Endothelial cell of umbilical vein (primary cell): ENCODE measurements around the gene C3orf38. TPM values are rescaled to one million over a fixed set of nuclear protein-coding genes. Genes with fewer than 3 reads are reported as not detected.

Experiments used
- BruUV-seq: library from RNA; stranded (reverse); fragments of 400-500 nt; replicated peaks from 2 replicates; lab custom pipeline; 2021; lab: Mats Ljungman, UMichigan
- CTCF ChIA-PET: fragments of 300-600, 350-600 bp; sonication (Branson Sonifier 250); formaldehyde crosslinking; loops from one replicate; lab custom pipeline; 2021; ENCODE audit warnings: antibody characterized with exemption, inconsistent platforms; lab: Charles Lee
- POLR2A ChIA-PET: fragments of 300-600, 350-600 bp; sonication (Branson Sonifier 250); formaldehyde crosslinking; loops from one replicate; lab custom pipeline; 2021; ENCODE audit warnings: antibody characterized with exemption, inconsistent platforms; lab: Charles Lee
- DNase-seq: peaks from one replicate; pipeline ENCODE4 v3.0.0-alpha.2; 2011; ENCODE audit warnings: low read depth, low spot score
- FAIRE-seq: peaks from 2 replicates; lab custom pipeline; 2011; peaks lifted over from hg19 to GRCh38; lab: Jason Lieb, UNC
- H2AFZ ChIP-seq: 2 replicates; pipeline ENCODE4 v1.6.0; 2012; ENCODE audit warnings: low read depth, low read length, control low read depth, inconsistent platforms
- H3K27ac ChIP-seq: 2 replicates; pipeline ENCODE4 v1.5.1; 2011; ENCODE audit warnings: low read depth, mild to moderate bottlenecking, control low read depth, low read length, moderate library complexity; ENCODE audit not compliant: insufficient read depth
- H3K27me3 ChIP-seq, 2 experiments: 2 replicates each; pipeline versions ENCODE4 v1.6.0 to v1.6.1; 2011; ENCODE audit warnings: low read length in 2 of 2, mixed read lengths in 1 of 2; ENCODE audit not compliant: control insufficient read depth in 2 of 2, insufficient read depth in 2 of 2
- H3K36me3 ChIP-seq, 2 experiments: 2 replicates in 1 of 2; 3 replicates in 1 of 2; pipeline ENCODE4 v1.5.1; 2011; ENCODE audit warnings: low read length in 2 of 2, mild to moderate bottlenecking in 1 of 2, moderate library complexity in 1 of 2; ENCODE audit not compliant: control insufficient read depth in 2 of 2, insufficient read depth in 2 of 2; ENCODE audit errors: extremely low read depth in 1 of 2
- H3K4me1 ChIP-seq: 3 replicates; pipeline ENCODE4 v1.5.1; 2011; ENCODE audit warnings: mild to moderate bottlenecking, low read length; ENCODE audit not compliant: control insufficient read depth, insufficient read depth; ENCODE audit errors: extremely low read depth
- H3K4me2 ChIP-seq: 2 replicates; pipeline ENCODE4 v1.6.1; 2011; ENCODE audit warnings: low read length, control low read depth, mixed read lengths; ENCODE audit not compliant: insufficient read depth
- H3K4me3 ChIP-seq, 3 experiments: fragments of 200-600 bp in 1 of 3; sonication (generic), shearing (Covaris generic) in 1 of 3; replicated peaks in 1 of 3; 2 replicates each; pipeline ENCODE4 v1.5.1; 2011 to 2016; ENCODE audit warnings: control low read depth in 3 of 3, low read length in 3 of 3, mild to moderate bottlenecking in 2 of 3, inconsistent platforms in 1 of 3, low read depth in 1 of 3, moderate library complexity in 1 of 3; ENCODE audit not compliant: insufficient read depth in 1 of 3
- H3K79me2 ChIP-seq: 2 replicates; pipeline ENCODE4 v1.6.0; 2012; ENCODE audit warnings: low read length, inconsistent platforms; ENCODE audit not compliant: control insufficient read depth, insufficient read depth
- H3K9ac ChIP-seq: replicated peaks from 2 replicates; pipeline ENCODE3; 2011; ENCODE audit warnings: low read length, control low read depth; ENCODE audit not compliant: insufficient read depth; ENCODE audit errors: extremely low read depth
- H3K9me1 ChIP-seq: replicated peaks from 3 replicates; pipeline ENCODE4 v1.6.0; 2011; ENCODE audit warnings: mild to moderate bottlenecking, low read length; ENCODE audit not compliant: control insufficient read depth, insufficient read depth; ENCODE audit errors: extremely low read depth
- H3K9me3 ChIP-seq: replicated peaks from 2 replicates; pipeline ENCODE4 v1.5.1; 2012; ENCODE audit warnings: low read length, inconsistent platforms; ENCODE audit not compliant: control insufficient read depth, insufficient read depth
- H4K20me1 ChIP-seq: replicated peaks from 2 replicates; pipeline ENCODE3; 2011; ENCODE audit warnings: mild to moderate bottlenecking, low read length; ENCODE audit not compliant: control insufficient read depth, insufficient read depth; ENCODE audit errors: extremely low read depth
- EZH2 ChIP-seq: IDR thresholded peaks from 2 replicates; pipeline ENCODE4 v1.6.1; 2012; ENCODE audit warnings: borderline replicate concordance, low read depth, mild to moderate bottlenecking, moderate library complexity, low read length, inconsistent platforms; ENCODE audit not compliant: severe bottlenecking
- FOS ChIP-seq: IDR thresholded peaks from 2 replicates; pipeline ENCODE4 v1.6.1; 2011; ENCODE audit warnings: mild to moderate bottlenecking, low read length, moderate library complexity, borderline replicate concordance; ENCODE audit not compliant: insufficient read depth
- GATA2 ChIP-seq: IDR thresholded peaks from 2 replicates; pipeline ENCODE4 v1.7.0; 2011; ENCODE audit warnings: low read depth, mild to moderate bottlenecking, moderate library complexity, mixed read lengths, low read length; ENCODE audit not compliant: insufficient read length, insufficient read depth
- JUN ChIP-seq: IDR thresholded peaks from 2 replicates; pipeline ENCODE4 v1.6.1; 2011; ENCODE audit warnings: borderline replicate concordance, low read depth; ENCODE audit not compliant: insufficient read length, insufficient read depth
- MAX ChIP-seq: IDR thresholded peaks from 2 replicates; pipeline ENCODE4 v1.6.1; 2011; ENCODE audit not compliant: insufficient read depth, insufficient read length
- MYC ChIP-seq: IDR thresholded peaks from one replicate; pipeline ENCODE4 v1.6.1; 2011; ENCODE audit warnings: mild to moderate bottlenecking, low read depth, low read length
- POLR2A ChIP-seq: IDR thresholded peaks from 2 replicates; pipeline ENCODE4 v1.6.1; 2012; ENCODE audit warnings: low read depth, mild to moderate bottlenecking, control low read depth, low read length
- POLR2AphosphoS5 ChIP-seq: IDR thresholded peaks from 2 replicates; pipeline ENCODE4 v1.6.1; 2012; ENCODE audit warnings: low read depth, mild to moderate bottlenecking, control low read depth, low read length, moderate library complexity; ENCODE audit not compliant: insufficient read depth
- dilution Hi-C: fragments of 300-500 bp; cut with MboI; formaldehyde crosslinking; loops from one replicate; pipeline ENCODE4 v1.15.0; 2019; ENCODE audit warnings: low sequenced_read_pairs; ENCODE audit not compliant: extremely low pct_ligation_motif_present
- intact Hi-C: fragments of 100-400 bp; cut with micrococcal nuclease; formaldehyde crosslinking; loops from one replicate; pipeline ENCODE4 v1.10.0; 2022
- polyA plus RNA-seq, 4 experiments: library from polyadenylated mRNA; depleted of rRNA in 3 of 4; stranded (reverse) in 3 of 4; unstranded in 1 of 4; fragments of >200 nt; gene quantifications; 2 replicates each; pipeline versions ENCODE4 v1.2.1 to v1.2.3, GENCODE V29; 2011 to 2012; ENCODE audit warnings: missing spikeins in 1 of 4
- total RNA-seq: library from RNA; stranded (reverse); gene quantifications from 2 replicates; pipeline ENCODE4 v1.2.3, GENCODE V29; 2021
- TF ChIP-seq, protein P1 (sequence below), 2 donors: IDR thresholded peaks; 1 replicate in 1 of 2; 2 replicates in 1 of 2; pipeline ENCODE4 v1.5.1; 2011; ENCODE audit warnings: low read length in 2 of 2, mild to moderate bottlenecking in 2 of 2, moderate library complexity in 2 of 2, control low read depth in 1 of 2, inconsistent platforms in 1 of 2, low read depth in 1 of 2; ENCODE audit not compliant: insufficient read depth in 1 of 2; ENCODE audit errors: extremely low read depth in 1 of 2

C3orf38 gene
- total and polyA plus RNA-seq, 2 donors (not counting 3 experiments of a cell fraction or from before 2014, with no cell fraction given): 5.2 to 17.9 TPM

- TF ChIP-seq MYC (no peak), POLR2AphosphoS5 (no peak), EZH2 (no peak)
- Histone ChIP-seq H3K27ac (no peak overlapping the region), H3K4me2 (no peak overlapping the region), H3K27me3 (no peaks in the 10 kb centered on the region), H3K9me3 (no peaks in the 10 kb centered on the region), H3K4me1 (no peaks in the 10 kb centered on the region), H4K20me1 (peaks cover 2% of the 10 kb centered on the region), H2AFZ (no peak overlapping the region), H3K79me2 (peaks cover 8% of the 10 kb centered on the region), H3K36me3 (no peaks in the 10 kb centered on the region), H3K4me3 (no peak overlapping the region), H3K9me1 (no peaks in the 10 kb centered on the region), H3K9ac (no peak overlapping the region)
- DNase-seq (no peak), FAIRE-seq (no peak)
- intact Hi-C loops (loop anchor here (5.0 kb wide), 1 partner anchor 771 kb away; no protein-coding TSS in a partner anchor), dilution Hi-C loops (no loop called here)
- ChIA-PET CTCF (interaction anchor here (0.8 to 4.5 kb wide), 3 partner anchors 11 to 773 kb away, joined by 3 to 37 read pairs (median 4); no protein-coding TSS in a partner anchor), POLR2A (no interaction called here)
- no TSS peak for BruUV-seq
Observed at GRCh38 chr3:88123526-88123925, 26.2 kb upstream of the C3orf38 start.

DNA sequence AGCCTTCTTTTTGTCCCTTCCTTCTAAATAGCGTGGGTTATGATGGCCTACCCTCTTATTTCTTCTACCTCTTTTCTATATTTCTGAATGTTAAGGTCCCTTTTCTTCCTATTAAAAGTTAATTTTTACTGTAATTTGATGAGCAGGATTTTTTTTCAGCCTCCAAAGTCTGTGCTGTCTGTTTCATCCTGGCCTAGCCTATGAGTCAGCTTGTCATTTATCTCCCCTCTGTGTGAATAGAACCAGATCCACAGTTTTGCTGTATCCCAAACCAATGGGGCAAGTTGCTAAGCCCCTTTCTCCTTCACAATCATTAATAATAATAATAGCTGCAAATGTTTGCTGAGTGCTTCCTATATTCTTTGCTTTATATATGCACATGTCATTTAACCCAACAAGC, 18.1 kb upstream of the C3orf38 start:
- no peak for FAIRE-seq
- BruUV-seq: no TSS peak
- TF ChIP-seq, protein P1, sequence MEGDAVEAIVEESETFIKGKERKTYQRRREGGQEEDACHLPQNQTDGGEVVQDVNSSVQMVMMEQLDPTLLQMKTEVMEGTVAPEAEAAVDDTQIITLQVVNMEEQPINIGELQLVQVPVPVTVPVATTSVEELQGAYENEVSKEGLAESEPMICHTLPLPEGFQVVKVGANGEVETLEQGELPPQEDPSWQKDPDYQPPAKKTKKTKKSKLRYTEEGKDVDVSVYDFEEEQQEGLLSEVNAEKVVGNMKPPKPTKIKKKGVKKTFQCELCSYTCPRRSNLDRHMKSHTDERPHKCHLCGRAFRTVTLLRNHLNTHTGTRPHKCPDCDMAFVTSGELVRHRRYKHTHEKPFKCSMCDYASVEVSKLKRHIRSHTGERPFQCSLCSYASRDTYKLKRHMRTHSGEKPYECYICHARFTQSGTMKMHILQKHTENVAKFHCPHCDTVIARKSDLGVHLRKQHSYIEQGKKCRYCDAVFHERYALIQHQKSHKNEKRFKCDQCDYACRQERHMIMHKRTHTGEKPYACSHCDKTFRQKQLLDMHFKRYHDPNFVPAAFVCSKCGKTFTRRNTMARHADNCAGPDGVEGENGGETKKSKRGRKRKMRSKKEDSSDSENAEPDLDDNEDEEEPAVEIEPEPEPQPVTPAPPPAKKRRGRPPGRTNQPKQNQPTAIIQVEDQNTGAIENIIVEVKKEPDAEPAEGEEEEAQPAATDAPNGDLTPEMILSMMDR (IDR thresholded peaks at IDR 0.05; ENCODE audit: extremely low read depth in 1 of 2, insufficient read depth in 1 of 2, low read depth in 1 of 2, low read length in 2 of 2): no peak
- TF ChIP-seq GATA2: no peak
- TF ChIP-seq MAX: no peak
- no peak for TF ChIP-seq POLR2AphosphoS5
- no peak for TF ChIP-seq POLR2A
- no peak for TF ChIP-seq FOS
- TF ChIP-seq EZH2: no peak
- TF ChIP-seq MYC: no peak
- TF ChIP-seq JUN: no peak
- dilution Hi-C loops (no loop called here), intact Hi-C loops (no loop called here)
- peaks cover 2% of the 10 kb centered on the region for H4K20me1 ChIP-seq
- ChIA-PET CTCF (interaction anchor here (0.8 to 2.1 kb wide), 5 partner anchors 12 to 49 kb away, joined by 3 to 11 read pairs (median 3); partner anchors contain the start of gene C3orf38), POLR2A (no interaction called here)
- peaks cover 0 to 2% of the 10 kb centered on the region in 2 experiments for H3K36me3 ChIP-seq
- no peak overlapping the region for H3K4me3 ChIP-seq
- no peaks in the 10 kb centered on the region for H3K79me2 ChIP-seq
- H3K27ac ChIP-seq: no peak overlapping the region
- H3K4me1 ChIP-seq: no peaks in the 10 kb centered on the region
- DNase-seq: no peak
- no peak overlapping the region for H3K9ac ChIP-seq
- no peaks in the 10 kb centered on the region for H3K27me3 ChIP-seq
- H3K4me2 ChIP-seq: no peak overlapping the region
- H2AFZ ChIP-seq: no peak overlapping the region
- H3K9me1 ChIP-seq: no peaks in the 10 kb centered on the region
- H3K9me3 ChIP-seq: no peaks in the 10 kb centered on the region
